ENCODE results near the gene FAM3C. TPM values are rescaled to one million over a fixed set of nuclear protein-coding genes. Genes with fewer than 3 reads are reported as not detected.
A peak's percentile ranks its signal among the peaks of the same experiment; 100 is the strongest.

FAM3C gene
- total and polyA plus RNA-seq, 2 donors (not counting 1 experiment from before 2014, with no cell fraction given) = 26.3 to 60.8 TPM

DNA sequence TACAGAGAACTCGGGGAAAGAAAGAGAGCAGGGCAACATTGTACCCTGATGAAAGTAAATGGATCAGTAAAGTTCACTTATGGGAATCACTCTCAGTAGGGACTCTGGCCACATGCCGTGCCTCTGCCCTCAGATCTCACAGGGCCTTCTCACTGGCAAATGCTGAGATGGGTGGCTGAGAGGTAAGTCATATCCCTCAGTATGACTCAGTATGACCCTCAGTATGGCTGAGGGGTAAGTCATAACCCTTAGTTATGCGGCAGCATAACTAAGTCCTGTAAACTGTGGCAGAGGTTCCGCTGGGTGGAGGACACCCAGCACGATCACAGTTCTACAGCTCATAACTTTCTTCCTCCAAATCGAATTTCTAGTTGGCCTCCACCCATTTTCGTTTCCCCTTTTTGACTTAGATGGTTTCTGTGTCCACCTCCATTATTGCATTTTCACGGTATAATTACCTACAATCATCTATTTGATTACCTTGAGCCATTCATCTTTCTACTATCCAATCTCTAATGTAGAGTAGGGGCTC, 93.8 kb downstream of the FAM3C start:
- Histone ChIP-seq H3K4me2 (ENCODE audit: extremely low read depth, insufficient read depth, low read length) (no peak overlapping the region), H3K9ac (ENCODE audit: insufficient read depth, low read length) (no peak overlapping the region), H2AFZ (ENCODE audit: low read length) (no peak overlapping the region), H3K27me3 (ENCODE audit: control insufficient read depth, insufficient read depth, low read length) (no peaks in the 10 kb centered on the region), H3K4me1 (ENCODE audit: control insufficient read depth, extremely low read depth, insufficient read depth, low read length) (peaks cover 12% of the 10 kb centered on the region), H4K20me1 (ENCODE audit: control insufficient read depth, extremely low read depth, insufficient read depth, low read length) (no peaks in the 10 kb centered on the region), H3K79me2 (ENCODE audit: control insufficient read depth, insufficient read depth, low read length) (no peaks in the 10 kb centered on the region), H3K27ac (ENCODE audit: insufficient read depth, low read length) (peak overlapping the region; percentile 70), H3K36me3 (ENCODE audit: control insufficient read depth, insufficient read depth, low read length) (no peaks in the 10 kb centered on the region), H3K4me3 (replicated peaks in 1 of 4; ENCODE audit: control extremely low read depth in 1 of 4, insufficient read depth in 1 of 4, low read depth in 3 of 4, low read length in 4 of 4) (no peak overlapping the region), H3K9me3 (ENCODE audit: control insufficient read depth, insufficient read depth, low read depth, low read length) (no peaks in the 10 kb centered on the region)
- TF ChIP-seq, protein P1, sequence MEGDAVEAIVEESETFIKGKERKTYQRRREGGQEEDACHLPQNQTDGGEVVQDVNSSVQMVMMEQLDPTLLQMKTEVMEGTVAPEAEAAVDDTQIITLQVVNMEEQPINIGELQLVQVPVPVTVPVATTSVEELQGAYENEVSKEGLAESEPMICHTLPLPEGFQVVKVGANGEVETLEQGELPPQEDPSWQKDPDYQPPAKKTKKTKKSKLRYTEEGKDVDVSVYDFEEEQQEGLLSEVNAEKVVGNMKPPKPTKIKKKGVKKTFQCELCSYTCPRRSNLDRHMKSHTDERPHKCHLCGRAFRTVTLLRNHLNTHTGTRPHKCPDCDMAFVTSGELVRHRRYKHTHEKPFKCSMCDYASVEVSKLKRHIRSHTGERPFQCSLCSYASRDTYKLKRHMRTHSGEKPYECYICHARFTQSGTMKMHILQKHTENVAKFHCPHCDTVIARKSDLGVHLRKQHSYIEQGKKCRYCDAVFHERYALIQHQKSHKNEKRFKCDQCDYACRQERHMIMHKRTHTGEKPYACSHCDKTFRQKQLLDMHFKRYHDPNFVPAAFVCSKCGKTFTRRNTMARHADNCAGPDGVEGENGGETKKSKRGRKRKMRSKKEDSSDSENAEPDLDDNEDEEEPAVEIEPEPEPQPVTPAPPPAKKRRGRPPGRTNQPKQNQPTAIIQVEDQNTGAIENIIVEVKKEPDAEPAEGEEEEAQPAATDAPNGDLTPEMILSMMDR (conservative IDR thresholded peaks at IDR 0.05 in 1 of 2, IDR thresholded peaks at IDR 0.05 in 1 of 2; ENCODE audit: low read depth in 1 of 2, low read length in 2 of 2) = no peak
- peak; percentile 73 to 82 for DNase-seq (ENCODE audit: low read depth in 2 of 2)

DNA sequence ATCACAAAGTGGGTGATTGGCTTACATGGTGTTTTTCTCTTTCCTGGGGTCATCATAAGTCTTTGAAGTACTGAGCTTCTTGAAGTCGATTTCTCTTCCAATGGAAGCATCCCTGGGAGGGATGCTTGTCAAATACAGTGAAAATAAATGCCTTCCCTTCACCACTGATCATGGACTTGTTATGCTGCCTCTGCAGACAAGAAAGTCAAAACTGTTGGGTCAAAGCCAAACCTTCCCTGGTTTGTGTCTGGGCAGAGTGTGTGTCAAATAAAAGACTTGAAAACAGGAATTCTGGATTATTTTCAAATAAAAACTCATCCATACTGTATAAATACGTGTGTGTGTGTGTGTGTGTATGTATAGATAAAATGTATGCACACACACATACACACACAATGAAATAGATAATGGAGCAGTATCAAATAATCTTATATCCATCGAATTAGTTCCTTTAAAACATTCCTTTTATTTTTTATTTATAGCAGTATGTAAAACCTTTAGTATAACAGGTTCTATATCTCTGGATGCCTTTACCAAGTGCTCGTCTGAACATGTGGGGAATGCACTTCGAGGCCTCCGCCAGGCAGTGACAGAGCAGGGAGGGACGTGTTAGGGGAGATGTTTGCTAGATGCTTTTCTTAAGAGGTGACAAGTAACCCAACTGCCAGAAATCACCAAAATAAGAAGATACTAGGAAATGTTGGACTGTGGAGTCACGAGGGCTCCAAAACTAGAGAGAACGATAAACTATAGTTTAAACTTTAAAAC, 94.5 kb downstream of the FAM3C start:
- peak; percentile 20 to 26 for DNase-seq (ENCODE audit: low read depth in 2 of 2)
- H3K4me2 ChIP-seq (ENCODE audit: extremely low read depth, insufficient read depth, low read length) = no peak overlapping the region
- H3K27me3 ChIP-seq (ENCODE audit: control insufficient read depth, insufficient read depth, low read length) = no peaks in the 10 kb centered on the region
- peaks cover 12% of the 10 kb centered on the region for H3K4me1 ChIP-seq (ENCODE audit: control insufficient read depth, extremely low read depth, insufficient read depth, low read length)
- no peaks in the 10 kb centered on the region for H4K20me1 ChIP-seq (ENCODE audit: control insufficient read depth, extremely low read depth, insufficient read depth, low read length)
- no peaks in the 10 kb centered on the region for H3K9me3 ChIP-seq (ENCODE audit: control insufficient read depth, insufficient read depth, low read depth, low read length)
- H3K79me2 ChIP-seq (ENCODE audit: control insufficient read depth, insufficient read depth, low read length) = no peaks in the 10 kb centered on the region
- no peak overlapping the region for H2AFZ ChIP-seq (ENCODE audit: low read length)
- no peaks in the 10 kb centered on the region for H3K36me3 ChIP-seq (ENCODE audit: control insufficient read depth, insufficient read depth, low read length)
- H3K4me3 ChIP-seq (replicated peaks in 1 of 4; ENCODE audit: control extremely low read depth in 1 of 4, insufficient read depth in 1 of 4, low read depth in 3 of 4, low read length in 4 of 4) = no peak overlapping the region
- peak overlapping the region; percentile 70 for H3K27ac ChIP-seq (ENCODE audit: insufficient read depth, low read length)
- TF ChIP-seq, protein P1 (conservative IDR thresholded peaks at IDR 0.05 in 1 of 2, IDR thresholded peaks at IDR 0.05 in 1 of 2; ENCODE audit: low read depth in 1 of 2, low read length in 2 of 2) = no peak
- no peak overlapping the region for H3K9ac ChIP-seq (ENCODE audit: insufficient read depth, low read length)

DNA sequence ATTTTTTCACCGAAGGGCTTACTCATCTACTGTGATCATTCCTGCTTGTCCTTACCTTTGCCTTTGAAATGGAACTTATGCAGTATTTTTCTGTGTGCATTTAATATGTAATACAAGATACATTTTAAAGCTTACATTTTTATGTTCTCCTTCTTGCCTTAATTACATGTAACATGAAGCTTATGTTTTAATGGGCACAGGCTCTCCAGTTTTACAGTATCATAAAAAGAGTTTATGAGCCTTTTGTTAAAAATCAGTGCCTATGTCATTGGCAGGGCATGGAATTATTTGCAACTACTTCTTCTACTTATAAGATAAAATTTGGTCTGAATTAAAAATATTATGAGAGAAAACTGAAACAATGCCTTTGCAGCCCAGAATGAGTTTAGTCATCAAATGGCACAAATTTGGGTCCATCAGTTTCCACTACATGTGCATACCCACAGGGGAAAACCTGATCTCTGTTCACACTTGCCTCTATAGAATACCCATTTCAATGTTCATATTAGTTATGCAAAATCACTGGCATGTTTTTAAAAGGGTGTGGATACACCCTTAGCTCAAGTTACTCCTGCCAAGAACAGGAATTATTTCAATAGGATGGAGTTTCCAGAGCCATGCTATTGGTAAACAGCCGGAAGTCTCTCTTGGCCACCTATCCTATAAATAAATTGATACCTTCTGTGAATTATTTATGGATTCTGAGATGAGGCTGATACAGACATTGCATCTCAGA, 95.3 kb downstream of the FAM3C start:
- H4K20me1 ChIP-seq (ENCODE audit: control insufficient read depth, extremely low read depth, insufficient read depth, low read length) = no peaks in the 10 kb centered on the region
- no peak overlapping the region for H3K4me3 ChIP-seq (replicated peaks in 1 of 4; ENCODE audit: control extremely low read depth in 1 of 4, insufficient read depth in 1 of 4, low read depth in 3 of 4, low read length in 4 of 4)
- no peak overlapping the region for H2AFZ ChIP-seq (ENCODE audit: low read length)
- H3K4me1 ChIP-seq (ENCODE audit: control insufficient read depth, extremely low read depth, insufficient read depth, low read length) = peaks cover 10% of the 10 kb centered on the region
- DNase-seq (ENCODE audit: low read depth in 2 of 2) = no peak
- TF ChIP-seq EZH2 (IDR thresholded peaks at IDR 0.05; ENCODE audit: low read length, missing control alignments) = no peak
- TF ChIP-seq, protein P1 (conservative IDR thresholded peaks at IDR 0.05 in 1 of 2, IDR thresholded peaks at IDR 0.05 in 1 of 2; ENCODE audit: low read depth in 1 of 2, low read length in 2 of 2) = no peak
- H3K27me3 ChIP-seq (ENCODE audit: control insufficient read depth, insufficient read depth, low read length) = no peaks in the 10 kb centered on the region
- no peak overlapping the region for H3K4me2 ChIP-seq (ENCODE audit: extremely low read depth, insufficient read depth, low read length)
- H3K27ac ChIP-seq (ENCODE audit: insufficient read depth, low read length) = no peak overlapping the region
- no peaks in the 10 kb centered on the region for H3K9me3 ChIP-seq (ENCODE audit: control insufficient read depth, insufficient read depth, low read depth, low read length)
- H3K79me2 ChIP-seq (ENCODE audit: control insufficient read depth, insufficient read depth, low read length) = no peaks in the 10 kb centered on the region
- H3K36me3 ChIP-seq (ENCODE audit: control insufficient read depth, insufficient read depth, low read length) = no peaks in the 10 kb centered on the region
- H3K9ac ChIP-seq (ENCODE audit: insufficient read depth, low read length) = no peak overlapping the region
